NCI-H1048 (cell line): ENCODE results near the gene SPATA4.

Experiments
- DNase-seq: peaks from one replicate; lab custom pipeline; 2025; lab: John Stamatoyannopoulos, UW

SPATA4 gene

GRCh38 chr4:176189891-176190795 is 5.2 kb downstream of the SPATA4 start:
- no peak for DNase-seq

GRCh38 chr4:176188654-176189053 is 6.7 kb downstream of the SPATA4 start:
- DNase-seq = no peak

- DNase-seq = no peak
Observed at GRCh38 chr4:176187624-176188023, 7.8 kb downstream of the SPATA4 start.

- DNase-seq = no peak
Observed at GRCh38 chr4:176186671-176187395, 8.6 kb downstream of the SPATA4 start.

GRCh38 chr4:176186067-176186466 is 9.3 kb downstream of the SPATA4 start:
- DNase-seq = no peak

- DNase-seq = no peak
Observed at GRCh38 chr4:176185051-176185450, 10.3 kb downstream of the SPATA4 start.

GRCh38 chr4:176163041-176163440 is 32.3 kb downstream of the SPATA4 start:
- DNase-seq = no peak

- no peak for DNase-seq
Observed at GRCh38 chr4:176156656-176157055, 38.7 kb downstream of the SPATA4 start.

- no peak for DNase-seq
Observed at GRCh38 chr4:176153124-176153523, 42.3 kb downstream of the SPATA4 start.

GRCh38 chr4:176150704-176151103 is 44.7 kb downstream of the SPATA4 start:
- DNase-seq = no peak

- no peak for DNase-seq
Observed at GRCh38 chr4:176150356-176150682, 45.1 kb downstream of the SPATA4 start.

GRCh38 chr4:176149680-176150355 is 45.6 kb downstream of the SPATA4 start:
- DNase-seq = no peak

- DNase-seq = no peak
Observed at GRCh38 chr4:176142253-176142652, 53.1 kb downstream of the SPATA4 start.

- DNase-seq = no peak
Observed at GRCh38 chr4:176139518-176139917, 55.9 kb downstream of the SPATA4 start.

- DNase-seq = no peak
Observed at GRCh38 chr4:176137631-176138030, 57.8 kb downstream of the SPATA4 start.

GRCh38 chr4:176134670-176135069 is 60.7 kb downstream of the SPATA4 start:
- DNase-seq = no peak
